OCI-LY3 (cell line): ENCODE data around the gene CHDH.

Source experiments
- H2AFZ ChIP-seq: fragments of 200-600, 300-600 bp; shearing (Covaris generic); 2 replicates; pipeline ENCODE4 v1.6.0; 2014; ENCODE audit warnings: antibody characterized with exemption, low read depth, low read length
- H3K27ac ChIP-seq: fragments of 200-600, 300-600 bp; sonication (generic); 2 replicates; pipeline ENCODE4 v1.5.1; 2014; ENCODE audit warnings: mild to moderate bottlenecking, low read length, moderate library complexity, mixed read lengths
- H3K27me3 ChIP-seq: fragments of 200-600, 300-600 bp; sonication (generic); 2 replicates; pipeline ENCODE4 v1.6.1; 2014; ENCODE audit warnings: low read depth, low read length, mixed read lengths
- H3K36me3 ChIP-seq: fragments of 200-600, 300-600 bp; sonication (generic); replicated peaks from 2 replicates; pipeline ENCODE3; 2014; ENCODE audit warnings: low read depth, low read length, mixed read lengths
- H3K4me1 ChIP-seq: fragments of 300-600, 200-600 bp; sonication (generic); 2 replicates; pipeline ENCODE4 v1.6.1; 2014; ENCODE audit warnings: low read length, mixed read lengths
- H3K4me2 ChIP-seq: fragments of 200-600, 300-600 bp; sonication (generic); 2 replicates; pipeline ENCODE4 v1.6.1; 2014; ENCODE audit warnings: low read length, mixed read lengths
- H3K4me3 ChIP-seq: fragments of 300-600, 200-600 bp; sonication (generic); 2 replicates; pipeline ENCODE4 v1.5.1; 2014; ENCODE audit warnings: antibody characterized with exemption, mild to moderate bottlenecking, low read length, moderate library complexity
- H3K79me2 ChIP-seq: fragments of 300-600, 200-600 bp; shearing (Covaris generic); 2 replicates; pipeline ENCODE4 v1.6.1; 2014; ENCODE audit warnings: mild to moderate bottlenecking, low read length, mixed read lengths
- H3K9ac ChIP-seq: fragments of 300-600, 200-600 bp; shearing (Covaris generic); 2 replicates; pipeline ENCODE4 v1.6.0; 2014; ENCODE audit warnings: mild to moderate bottlenecking, low read length, moderate library complexity
- H3K9me3 ChIP-seq: fragments of 200-600, 300-600 bp; shearing (Covaris generic); 2 replicates; pipeline ENCODE4 v1.6.1; 2014; ENCODE audit warnings: low read length, mixed read lengths; ENCODE audit not compliant: insufficient read depth
- H4K20me1 ChIP-seq: fragments of 200-600, 300-600 bp; sonication (generic); 2 replicates; pipeline ENCODE4 v1.6.1; 2016; ENCODE audit warnings: low read length, mixed read lengths; ENCODE audit not compliant: insufficient read depth
- EZH2phosphoT487 ChIP-seq: fragments of 200-600 bp; shearing (Covaris generic); IDR thresholded peaks from 2 replicates; pipeline ENCODE4 v1.6.1; 2018; ENCODE audit warnings: antibody characterized with exemption, mixed run types, low read depth
- TF ChIP-seq, protein P1 (sequence below): fragments of 200-600, 300-600 bp; sonication (generic); IDR thresholded peaks from 2 replicates; pipeline ENCODE4 v1.5.1; 2014; ENCODE audit warnings: antibody characterized with exemption, low read length, low read depth

The CHDH gene

DNA sequence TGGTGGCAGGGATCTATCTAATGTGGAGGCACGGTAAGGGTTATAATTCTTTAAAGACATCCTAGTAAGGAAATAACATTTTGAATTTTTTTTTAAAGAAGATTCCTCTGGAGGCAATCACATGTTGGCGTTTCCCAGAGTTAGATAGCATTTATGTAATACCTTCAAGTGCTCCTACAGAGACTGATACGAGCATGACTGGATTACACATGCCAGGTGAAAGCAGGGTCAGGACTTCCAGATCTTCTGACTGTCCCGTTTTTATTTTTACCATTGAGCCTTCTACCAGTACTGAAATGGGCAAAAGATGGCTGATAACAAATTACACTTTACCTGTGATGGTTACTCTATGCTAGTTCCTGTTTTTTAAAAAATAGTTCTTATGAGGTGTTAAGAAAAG is 14.0 kb upstream of the CHDH start:
- Histone ChIP-seq H3K9me3 (no peaks in the 10 kb centered on the region), H3K27me3 (no peaks in the 10 kb centered on the region), H3K27ac (no peak overlapping the region), H3K4me2 (no peak overlapping the region), H3K9ac (no peak overlapping the region), H3K4me1 (peaks cover 18% of the 10 kb centered on the region), H3K4me3 (no peak overlapping the region), H2AFZ (no peak overlapping the region), H3K79me2 (no peaks in the 10 kb centered on the region), H4K20me1 (no peaks in the 10 kb centered on the region), H3K36me3 (peaks cover 52% of the 10 kb centered on the region)
- TF ChIP-seq EZH2phosphoT487: no peak
- TF ChIP-seq, protein P1, sequence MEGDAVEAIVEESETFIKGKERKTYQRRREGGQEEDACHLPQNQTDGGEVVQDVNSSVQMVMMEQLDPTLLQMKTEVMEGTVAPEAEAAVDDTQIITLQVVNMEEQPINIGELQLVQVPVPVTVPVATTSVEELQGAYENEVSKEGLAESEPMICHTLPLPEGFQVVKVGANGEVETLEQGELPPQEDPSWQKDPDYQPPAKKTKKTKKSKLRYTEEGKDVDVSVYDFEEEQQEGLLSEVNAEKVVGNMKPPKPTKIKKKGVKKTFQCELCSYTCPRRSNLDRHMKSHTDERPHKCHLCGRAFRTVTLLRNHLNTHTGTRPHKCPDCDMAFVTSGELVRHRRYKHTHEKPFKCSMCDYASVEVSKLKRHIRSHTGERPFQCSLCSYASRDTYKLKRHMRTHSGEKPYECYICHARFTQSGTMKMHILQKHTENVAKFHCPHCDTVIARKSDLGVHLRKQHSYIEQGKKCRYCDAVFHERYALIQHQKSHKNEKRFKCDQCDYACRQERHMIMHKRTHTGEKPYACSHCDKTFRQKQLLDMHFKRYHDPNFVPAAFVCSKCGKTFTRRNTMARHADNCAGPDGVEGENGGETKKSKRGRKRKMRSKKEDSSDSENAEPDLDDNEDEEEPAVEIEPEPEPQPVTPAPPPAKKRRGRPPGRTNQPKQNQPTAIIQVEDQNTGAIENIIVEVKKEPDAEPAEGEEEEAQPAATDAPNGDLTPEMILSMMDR: no peak

DNA sequence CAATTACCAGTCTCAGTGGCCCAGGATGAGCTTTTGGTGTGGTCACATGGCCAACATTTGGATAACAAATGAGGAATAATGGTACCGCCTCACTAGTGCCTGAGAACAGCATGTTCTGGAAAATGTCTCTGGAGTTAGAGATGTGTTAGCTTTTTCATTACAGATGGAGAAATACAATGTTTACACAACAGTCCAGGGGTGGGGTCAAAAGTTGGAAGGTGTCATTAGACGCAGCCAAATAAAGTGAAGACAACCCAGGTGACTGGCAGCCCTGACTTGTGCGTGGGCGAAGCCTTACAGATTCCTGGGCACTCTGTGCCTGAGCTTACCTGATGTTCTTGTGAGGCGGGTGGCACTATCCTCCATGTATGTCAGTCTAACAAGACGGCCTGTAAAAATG is 13.0 kb upstream of the CHDH start:
- H3K27ac ChIP-seq: no peak overlapping the region
- no peaks in the 10 kb centered on the region for H3K9me3 ChIP-seq
- H3K36me3 ChIP-seq: peaks cover 43% of the 10 kb centered on the region
- H3K4me3 ChIP-seq: no peak overlapping the region
- TF ChIP-seq, protein P1: no peak
- no peak for TF ChIP-seq EZH2phosphoT487
- H3K27me3 ChIP-seq: no peaks in the 10 kb centered on the region
- no peaks in the 10 kb centered on the region for H4K20me1 ChIP-seq
- H3K4me2 ChIP-seq: no peak overlapping the region
- H3K79me2 ChIP-seq: no peaks in the 10 kb centered on the region
- H3K4me1 ChIP-seq: peaks cover 18% of the 10 kb centered on the region
- no peak overlapping the region for H2AFZ ChIP-seq
- H3K9ac ChIP-seq: no peak overlapping the region

DNA sequence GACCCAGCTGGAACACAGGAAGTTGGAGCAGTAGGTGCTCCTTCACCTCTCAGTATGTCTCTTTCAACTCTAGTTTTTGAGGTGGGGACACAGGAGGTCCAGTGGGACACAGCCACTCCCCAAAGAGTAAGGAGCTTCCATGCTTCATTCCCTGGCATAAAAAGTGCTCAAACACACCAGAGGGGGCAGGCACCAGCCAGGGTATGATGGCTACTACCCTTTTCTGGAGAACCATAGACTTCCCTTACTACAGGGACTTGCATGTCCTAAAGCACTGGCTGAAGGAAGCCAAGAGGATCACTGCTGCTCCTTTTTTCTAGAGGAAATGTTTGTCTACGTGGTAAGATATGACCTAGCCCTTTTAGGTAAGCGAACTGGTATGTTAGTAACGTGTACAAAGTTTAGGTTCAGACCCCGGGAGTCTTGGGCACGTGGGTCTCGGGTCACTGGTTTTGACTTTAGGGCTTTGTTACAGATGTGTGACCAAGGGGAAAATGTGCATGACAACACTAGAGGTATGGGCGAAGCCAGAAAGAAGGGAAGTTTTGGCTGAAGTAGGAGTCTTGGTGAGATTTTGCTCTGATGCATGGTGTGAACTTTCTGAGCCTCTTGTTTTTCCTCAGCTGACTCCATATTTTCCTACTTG is 12.0 kb upstream of the CHDH start:
- Histone ChIP-seq H3K27ac (no peak overlapping the region), H3K36me3 (peaks cover 39% of the 10 kb centered on the region), H3K4me1 (peaks cover 18% of the 10 kb centered on the region), H2AFZ (no peak overlapping the region), H3K9ac (no peak overlapping the region), H3K79me2 (no peaks in the 10 kb centered on the region), H3K9me3 (no peaks in the 10 kb centered on the region), H3K4me2 (no peak overlapping the region), H3K4me3 (no peak overlapping the region), H3K27me3 (no peaks in the 10 kb centered on the region), H4K20me1 (no peaks in the 10 kb centered on the region)
- no peak for TF ChIP-seq EZH2phosphoT487
- TF ChIP-seq, protein P1: no peak

DNA sequence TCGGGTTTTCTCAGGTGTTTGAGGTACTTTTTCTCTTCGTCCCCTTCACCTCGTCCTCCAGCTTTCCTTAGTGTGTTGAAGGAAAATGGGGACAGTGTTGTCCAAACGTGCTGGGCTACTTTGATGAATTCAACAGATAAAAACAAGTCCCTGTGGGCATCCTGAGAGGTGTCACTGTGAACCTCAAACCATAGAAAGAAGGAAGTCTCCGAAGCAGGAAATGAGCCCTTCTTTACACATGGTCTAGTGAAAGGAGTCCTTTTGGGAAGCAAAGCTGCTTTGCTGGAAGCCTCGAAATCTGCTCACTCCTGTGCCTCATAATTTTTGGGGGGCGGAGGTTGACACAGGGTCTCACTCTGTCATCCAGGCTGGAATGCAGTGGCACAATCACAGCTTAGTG is 10.7 kb upstream of the CHDH start:
- Histone ChIP-seq H2AFZ (no peak overlapping the region), H3K4me2 (peak overlapping the region; percentile 44), H3K4me1 (peaks cover 18% of the 10 kb centered on the region), H3K27ac (no peak overlapping the region), H4K20me1 (no peaks in the 10 kb centered on the region), H3K36me3 (peaks cover 30% of the 10 kb centered on the region), H3K4me3 (no peak overlapping the region), H3K79me2 (no peaks in the 10 kb centered on the region), H3K9ac (no peak overlapping the region), H3K9me3 (no peaks in the 10 kb centered on the region), H3K27me3 (no peaks in the 10 kb centered on the region)
- TF ChIP-seq, protein P1: no peak
- TF ChIP-seq EZH2phosphoT487: no peak
